Activated CD8-positive, alpha-beta T cell treated with anti-CD3 and anti-CD28 coated beads for 36 hours (primary cell): ENCODE results near the gene L1CAM. TPM values are rescaled to one million over a fixed set of nuclear protein-coding genes. Genes with fewer than 3 reads are reported as not detected.

Source experiments
- ATAC-seq: fragments of 200-7000 bp; cut with Tn5 transposase; one replicate; pipeline ENCODE4 v1.10.0; 2021; ENCODE audit warnings: mild to moderate bottlenecking, moderate library complexity
- CTCF ChIA-PET: fragments of 350-600 bp; sonication (Branson Sonifier 250); formaldehyde crosslinking; loops from one replicate; lab custom pipeline; 2021; ENCODE audit warnings: antibody characterized with exemption; lab: Charles Lee
- POLR2A ChIA-PET: fragments of 350-600 bp; sonication (Branson Sonifier 250); formaldehyde crosslinking; loops from one replicate; lab custom pipeline; 2021; ENCODE audit warnings: antibody characterized with exemption; lab: Charles Lee
- DNase-seq: peaks from one replicate; pipeline ENCODE4 v3.0.0-alpha.2; 2020
- H3K27ac Mint-ChIP-seq: one replicate; pipeline ENCODE4 v1.8.0; 2021; ENCODE audit warnings: mild to moderate bottlenecking, mixed read lengths
- H3K27me3 Mint-ChIP-seq: one replicate; pipeline ENCODE4 v1.8.0; 2021; ENCODE audit warnings: mixed read lengths
- H3K36me3 Mint-ChIP-seq: one replicate; pipeline ENCODE4 v1.8.0; 2021; ENCODE audit warnings: low read depth, mixed read lengths
- H3K4me1 Mint-ChIP-seq: one replicate; pipeline ENCODE4 v1.8.0; 2021; ENCODE audit warnings: low read depth, mixed read lengths
- H3K4me3 Mint-ChIP-seq: one replicate; pipeline ENCODE4 v1.8.0; 2021; ENCODE audit warnings: mild to moderate bottlenecking, moderate library complexity, mixed read lengths
- H3K9me3 Mint-ChIP-seq: one replicate; pipeline ENCODE4 v1.8.0; 2021; ENCODE audit warnings: mixed read lengths
- intact Hi-C: fragments of 100-400 bp; cut with micrococcal nuclease; formaldehyde crosslinking; loops from one replicate; pipeline ENCODE4 v1.10.0; 2022
- total RNA-seq, 2 experiments: library from RNA; stranded (reverse); gene quantifications; one replicate each; pipeline ENCODE4 v1.2.3, GENCODE V29; 2021
- TF ChIP-seq, protein P1 (sequence below): fragments of 200-600 bp; IDR thresholded peaks from one replicate; pipeline ENCODE4 v1.8.0; 2022; ENCODE audit warnings: antibody characterized with exemption, mild to moderate bottlenecking

The L1CAM gene
- total RNA-seq, 2 experiments from 2014 or later, result 2.1 to 2.2 TPM

DNA sequence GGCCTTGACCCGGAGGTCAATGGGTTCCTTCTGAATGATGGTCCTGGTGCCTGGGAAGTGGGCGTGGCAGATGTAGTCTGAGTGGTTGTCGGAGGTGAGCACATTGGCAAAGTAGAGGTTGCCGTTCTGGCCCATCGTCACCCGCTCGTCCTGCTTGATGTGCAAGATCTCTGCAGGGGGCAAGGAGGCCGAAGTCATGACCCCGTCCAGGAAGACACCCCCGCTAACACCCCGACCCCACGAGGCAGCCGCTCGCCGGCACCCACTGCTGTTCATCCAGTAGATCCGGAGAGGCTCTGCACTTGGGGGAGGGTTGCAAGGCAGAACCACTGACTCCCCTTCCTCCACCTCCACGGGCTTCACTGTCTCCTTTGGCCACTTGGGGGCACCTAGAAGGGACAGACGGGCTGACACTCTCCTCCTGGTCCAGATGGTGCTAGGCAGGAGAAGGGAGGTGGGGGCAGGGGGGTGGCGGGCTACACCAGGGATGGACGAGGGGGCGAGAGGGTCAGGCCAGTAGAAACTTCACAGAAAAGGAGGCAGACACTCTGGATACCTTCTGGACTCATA is 15.1 kb downstream of the L1CAM start:
- H3K9me3 Mint-ChIP-seq, result no peaks in the 10 kb centered on the region
- no peaks in the 10 kb centered on the region for H3K36me3 Mint-ChIP-seq
- no peaks in the 10 kb centered on the region for H3K4me1 Mint-ChIP-seq
- ChIA-PET POLR2A (interaction anchor here (0.6 kb wide), 1 partner anchor 53 kb away, joined by 3 read pairs; no protein-coding TSS in a partner anchor), CTCF (no interaction called here)
- no peak overlapping the region for H3K4me3 Mint-ChIP-seq
- intact Hi-C loops, result no loop called here
- ATAC-seq (no peak), DNase-seq (no peak)
- no peaks in the 10 kb centered on the region for H3K27me3 Mint-ChIP-seq
- no peak overlapping the region for H3K27ac Mint-ChIP-seq
- TF ChIP-seq, protein P1, sequence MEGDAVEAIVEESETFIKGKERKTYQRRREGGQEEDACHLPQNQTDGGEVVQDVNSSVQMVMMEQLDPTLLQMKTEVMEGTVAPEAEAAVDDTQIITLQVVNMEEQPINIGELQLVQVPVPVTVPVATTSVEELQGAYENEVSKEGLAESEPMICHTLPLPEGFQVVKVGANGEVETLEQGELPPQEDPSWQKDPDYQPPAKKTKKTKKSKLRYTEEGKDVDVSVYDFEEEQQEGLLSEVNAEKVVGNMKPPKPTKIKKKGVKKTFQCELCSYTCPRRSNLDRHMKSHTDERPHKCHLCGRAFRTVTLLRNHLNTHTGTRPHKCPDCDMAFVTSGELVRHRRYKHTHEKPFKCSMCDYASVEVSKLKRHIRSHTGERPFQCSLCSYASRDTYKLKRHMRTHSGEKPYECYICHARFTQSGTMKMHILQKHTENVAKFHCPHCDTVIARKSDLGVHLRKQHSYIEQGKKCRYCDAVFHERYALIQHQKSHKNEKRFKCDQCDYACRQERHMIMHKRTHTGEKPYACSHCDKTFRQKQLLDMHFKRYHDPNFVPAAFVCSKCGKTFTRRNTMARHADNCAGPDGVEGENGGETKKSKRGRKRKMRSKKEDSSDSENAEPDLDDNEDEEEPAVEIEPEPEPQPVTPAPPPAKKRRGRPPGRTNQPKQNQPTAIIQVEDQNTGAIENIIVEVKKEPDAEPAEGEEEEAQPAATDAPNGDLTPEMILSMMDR, result no peak

DNA sequence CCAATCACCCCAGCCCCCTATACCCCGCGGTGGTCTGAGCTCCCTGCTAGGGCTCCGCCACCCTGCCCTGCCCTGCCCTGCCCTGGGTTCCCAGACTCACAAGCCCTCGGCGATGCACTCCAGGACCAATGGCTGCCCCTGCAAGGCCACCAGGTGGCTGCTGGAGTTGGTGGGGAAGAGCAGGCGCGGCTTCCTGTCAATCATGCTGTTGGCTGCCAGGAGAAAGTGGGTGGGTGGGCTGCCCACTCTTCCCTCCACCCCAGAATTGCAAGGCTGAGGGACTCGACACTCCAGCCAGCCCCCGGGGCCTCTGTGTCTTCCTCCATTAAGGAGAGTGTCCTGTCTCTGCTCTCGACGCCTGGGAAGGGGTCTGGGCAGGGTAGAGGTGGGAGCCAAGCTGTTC is 15.7 kb downstream of the L1CAM start:
- ChIA-PET POLR2A (interaction anchor here (0.6 kb wide), 1 partner anchor 53 kb away, joined by 3 read pairs; no protein-coding TSS in a partner anchor), CTCF (no interaction called here)
- DNase-seq, result no peak
- H3K4me3 Mint-ChIP-seq, result no peak overlapping the region
- intact Hi-C loops, result no loop called here
- H3K4me1 Mint-ChIP-seq, result no peaks in the 10 kb centered on the region
- TF ChIP-seq, protein P1, result no peak
- no peaks in the 10 kb centered on the region for H3K27me3 Mint-ChIP-seq
- H3K9me3 Mint-ChIP-seq, result no peaks in the 10 kb centered on the region
- no peaks in the 10 kb centered on the region for H3K36me3 Mint-ChIP-seq
- no peak for ATAC-seq
- no peak overlapping the region for H3K27ac Mint-ChIP-seq

DNA sequence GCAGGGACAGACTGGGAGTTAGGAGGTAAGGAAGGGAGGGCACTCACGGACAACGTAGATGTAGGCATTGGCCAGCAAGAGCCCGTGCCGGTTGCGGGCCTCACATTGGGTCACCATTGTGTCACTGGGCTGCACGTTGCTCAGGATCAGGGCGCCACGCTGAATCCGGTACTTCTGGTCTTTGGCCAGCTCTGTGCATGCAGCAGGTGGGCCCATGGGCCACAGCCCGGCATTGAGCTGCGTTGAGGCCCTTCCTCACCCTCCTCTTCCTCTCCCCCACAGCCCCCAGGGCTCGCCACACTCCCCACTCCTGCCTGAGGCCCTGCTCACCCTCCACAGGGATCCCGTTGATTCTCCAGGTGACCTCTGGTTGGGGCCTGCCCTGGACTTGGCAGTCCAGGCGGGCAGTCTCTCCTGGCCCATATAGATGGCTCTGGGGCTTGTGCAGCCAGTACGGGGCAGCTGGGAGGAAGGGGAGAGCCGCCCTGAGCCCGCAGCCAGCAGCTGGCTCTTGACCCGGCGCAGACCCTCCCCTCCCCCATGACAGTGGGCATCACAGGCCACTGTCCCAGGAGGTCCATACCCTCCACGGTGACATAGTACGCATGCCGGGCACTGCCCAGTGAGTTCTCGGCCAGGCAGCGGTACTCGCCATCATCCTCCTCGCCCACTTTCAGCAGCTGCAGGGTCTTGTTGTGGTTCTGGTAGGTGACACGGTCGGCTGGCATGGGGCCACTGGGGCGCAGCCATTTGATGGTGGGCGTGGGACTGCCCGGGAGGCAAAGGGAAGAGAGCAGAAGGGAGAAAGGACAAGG is 16.3 kb downstream of the L1CAM start:
- no peak for DNase-seq
- no peak for ATAC-seq
- Mint-ChIP-seq H3K9me3 (no peaks in the 10 kb centered on the region), H3K27me3 (no peaks in the 10 kb centered on the region), H3K4me1 (no peaks in the 10 kb centered on the region), H3K4me3 (no peak overlapping the region), H3K36me3 (no peaks in the 10 kb centered on the region), H3K27ac (no peak overlapping the region)
- intact Hi-C loops, result no loop called here
- TF ChIP-seq, protein P1, result no peak
- ChIA-PET POLR2A (interaction anchor here (0.6 kb wide), 1 partner anchor 52 kb away, joined by 3 read pairs; no protein-coding TSS in a partner anchor), CTCF (no interaction called here)

DNA sequence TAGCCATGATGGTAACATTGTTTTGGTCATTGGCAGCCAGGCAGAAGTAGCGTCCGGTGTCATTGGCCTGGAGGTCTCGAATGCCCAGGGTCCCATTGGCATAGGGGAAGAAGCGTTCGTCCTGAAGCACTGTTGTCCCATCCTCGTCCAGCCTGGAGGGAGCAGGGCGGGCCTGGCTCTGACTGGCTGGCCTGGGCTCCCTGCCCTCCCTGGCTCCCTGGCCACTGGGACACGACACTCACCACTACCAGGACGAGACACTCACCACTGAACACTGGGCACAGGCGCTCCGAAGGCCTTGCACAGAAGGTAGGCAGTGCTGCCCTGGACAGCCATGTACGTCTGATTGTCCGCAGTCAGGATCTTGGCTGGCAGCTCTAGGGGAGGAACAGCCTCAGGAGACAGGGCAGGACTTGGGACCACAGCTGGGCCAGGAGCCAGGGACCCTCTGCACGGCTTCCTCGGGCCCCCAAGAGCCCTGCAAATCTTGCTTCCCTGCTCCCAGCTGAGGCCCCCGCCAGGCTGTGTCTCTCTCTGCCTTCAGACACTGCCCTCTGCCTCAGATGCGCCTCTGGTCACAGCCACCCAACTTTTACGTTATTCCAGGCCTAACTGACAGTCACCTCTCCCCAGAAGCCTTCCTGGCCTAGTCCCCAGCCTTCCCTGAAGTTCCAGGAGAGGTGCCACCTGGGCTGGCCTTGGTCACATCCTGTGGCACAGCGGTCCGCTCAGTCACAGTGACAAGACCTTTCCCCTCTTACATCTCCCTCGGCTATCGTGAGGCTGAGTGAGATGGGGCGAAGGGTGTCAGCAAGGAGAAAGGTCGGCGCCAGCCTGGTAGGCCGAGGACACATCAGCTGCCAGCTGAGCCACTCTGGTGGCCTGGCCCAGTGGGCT is 17.1 kb downstream of the L1CAM start:
- H3K27me3 Mint-ChIP-seq, result no peaks in the 10 kb centered on the region
- H3K36me3 Mint-ChIP-seq, result no peaks in the 10 kb centered on the region
- ChIA-PET POLR2A (no interaction called here), CTCF (no interaction called here)
- H3K27ac Mint-ChIP-seq, result no peak overlapping the region
- H3K4me1 Mint-ChIP-seq, result no peaks in the 10 kb centered on the region
- no peaks in the 10 kb centered on the region for H3K9me3 Mint-ChIP-seq
- intact Hi-C loops, result no loop called here
- no peak overlapping the region for H3K4me3 Mint-ChIP-seq
- TF ChIP-seq, protein P1, result no peak
- ATAC-seq (no peak), DNase-seq (no peak)
